CD4-positive, alpha-beta T cell treated with Interleukin-2 at 100 ng/mL for 4 hours (primary cell): ENCODE results near the gene C10orf62.
A peak's percentile ranks its signal among the peaks of the same experiment; 100 is the strongest.
"Not testable (repeated sequence)": the region's sequence is repeated elsewhere in the genome, so short reads cannot be mapped to it uniquely, and the experiment has no call there.

Experiments used
- DNase-seq: peaks from one replicate; pipeline ENCODE4 v3.0.0-alpha.2; 2020; ENCODE audit warnings: low spot score

The C10orf62 gene, protein sequence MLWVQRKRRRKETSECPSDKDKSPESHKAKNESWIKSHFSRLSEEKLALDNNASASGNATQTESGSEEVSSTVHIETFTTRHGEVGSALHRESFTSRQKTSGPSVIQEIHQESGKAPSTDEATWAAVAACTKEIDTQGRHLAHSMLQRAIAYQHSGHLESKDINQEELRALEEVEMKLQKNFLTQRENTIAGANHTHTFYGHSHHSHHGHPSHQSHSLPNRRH

DNA sequence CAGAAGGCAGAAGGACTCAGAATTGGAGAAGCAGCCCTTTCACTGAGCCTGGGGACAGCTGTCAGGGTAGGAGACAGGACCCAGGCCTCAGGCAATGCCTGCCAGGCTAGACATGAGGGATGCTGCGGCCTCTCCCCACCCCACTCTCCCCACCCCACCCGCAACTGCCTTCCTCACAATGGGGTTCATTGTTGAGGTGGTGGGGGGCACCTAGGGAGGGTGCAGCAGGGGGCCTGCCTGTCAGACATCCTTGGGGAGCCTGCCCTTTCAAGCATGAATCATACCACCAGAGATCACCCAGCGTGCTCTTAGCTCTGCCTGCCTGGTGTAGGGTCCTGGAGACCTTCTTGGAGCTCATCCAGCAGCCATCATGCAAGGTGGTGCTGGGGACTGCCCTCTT, at the start of gene C10orf62:
C10orf62 (plus strand) TSS at position 243 of the 400 bp plus-strand sequence. CDS start 177 bp downstream, outside the sequence.
- DNase-seq = no peak

DNA sequence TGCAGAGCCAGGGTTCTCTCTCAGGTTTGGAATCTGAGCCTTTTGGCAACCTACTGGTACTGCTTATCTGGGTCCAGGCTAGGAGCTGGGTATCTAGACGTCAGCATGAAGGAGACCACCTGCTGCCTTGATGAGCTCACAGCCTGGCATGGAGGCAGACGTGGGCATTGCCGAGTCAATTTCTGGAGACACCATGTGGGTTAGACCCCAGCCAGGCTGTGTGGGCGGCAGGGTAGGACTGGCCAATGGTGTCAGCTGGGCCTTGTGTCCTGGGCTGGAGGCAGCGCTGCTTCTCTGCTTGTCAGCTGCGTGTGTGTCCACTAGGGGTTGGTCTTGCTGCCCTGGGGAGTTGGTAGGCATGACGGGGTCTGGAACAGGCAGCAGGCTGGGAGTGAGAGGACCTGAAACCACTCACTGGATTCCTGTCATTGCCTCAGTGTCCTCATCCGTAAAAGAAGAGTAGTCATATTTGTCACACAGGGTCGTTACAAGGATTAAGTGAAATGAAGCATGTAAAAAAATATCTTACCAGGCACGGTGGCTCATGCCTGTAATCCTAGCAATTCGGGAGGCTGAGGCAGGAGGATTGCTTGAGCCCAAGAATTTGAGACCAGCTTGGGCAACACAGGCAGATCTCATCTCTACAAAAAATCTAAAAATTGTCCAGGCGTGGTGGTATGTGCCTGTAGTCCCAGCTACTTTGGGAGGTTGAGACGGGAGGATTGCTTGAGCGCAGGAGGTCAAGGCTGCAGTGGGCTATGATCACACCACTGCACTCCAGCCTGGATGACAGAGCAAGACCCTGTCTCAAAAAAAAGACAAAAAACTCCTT, 48.6 kb upstream of the C10orf62 start:
- no peak for DNase-seq

DNA sequence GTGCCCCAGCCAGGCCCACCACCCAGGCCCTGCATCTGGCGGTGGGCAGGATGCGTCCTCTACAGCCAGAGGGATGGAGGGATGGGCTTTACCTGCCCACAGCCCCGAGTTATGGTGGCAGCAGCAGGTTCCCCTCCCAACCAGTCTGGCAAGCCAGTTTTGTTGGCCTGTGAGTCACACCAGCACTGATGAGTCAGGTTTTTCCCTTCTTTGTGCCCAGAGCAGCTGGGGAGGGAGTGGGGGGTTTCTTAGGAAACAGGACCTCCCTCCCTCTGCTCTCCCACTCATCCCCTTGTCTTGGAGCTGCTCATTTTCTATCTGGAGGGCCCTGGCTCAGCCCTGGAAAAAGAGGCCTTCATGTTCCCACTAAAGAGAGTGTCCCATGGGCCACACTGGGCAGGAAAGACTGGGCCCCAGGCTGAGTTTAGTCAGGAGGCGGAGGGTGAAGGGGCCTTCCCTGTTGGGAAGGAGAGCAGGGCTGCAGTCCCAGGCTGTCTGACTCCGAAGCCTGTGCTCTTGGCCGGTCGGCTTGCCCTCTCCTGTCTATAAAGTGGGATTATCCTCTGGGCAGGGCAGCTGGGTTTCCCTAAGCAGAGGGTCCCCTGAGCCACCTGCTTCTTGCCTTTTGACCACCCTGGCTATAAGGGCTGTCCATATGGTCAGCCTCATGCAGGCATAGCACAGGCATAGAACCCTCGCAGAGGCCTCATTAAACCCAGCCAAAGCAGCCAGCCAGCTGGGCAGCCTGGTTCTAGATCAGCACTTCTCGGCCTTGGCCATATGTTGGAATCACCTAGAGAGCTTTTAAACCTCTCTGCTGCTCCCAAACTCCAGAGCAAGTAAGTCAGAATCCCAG, 47.1 kb upstream of the C10orf62 start:
- DNase-seq = no peak

DNA sequence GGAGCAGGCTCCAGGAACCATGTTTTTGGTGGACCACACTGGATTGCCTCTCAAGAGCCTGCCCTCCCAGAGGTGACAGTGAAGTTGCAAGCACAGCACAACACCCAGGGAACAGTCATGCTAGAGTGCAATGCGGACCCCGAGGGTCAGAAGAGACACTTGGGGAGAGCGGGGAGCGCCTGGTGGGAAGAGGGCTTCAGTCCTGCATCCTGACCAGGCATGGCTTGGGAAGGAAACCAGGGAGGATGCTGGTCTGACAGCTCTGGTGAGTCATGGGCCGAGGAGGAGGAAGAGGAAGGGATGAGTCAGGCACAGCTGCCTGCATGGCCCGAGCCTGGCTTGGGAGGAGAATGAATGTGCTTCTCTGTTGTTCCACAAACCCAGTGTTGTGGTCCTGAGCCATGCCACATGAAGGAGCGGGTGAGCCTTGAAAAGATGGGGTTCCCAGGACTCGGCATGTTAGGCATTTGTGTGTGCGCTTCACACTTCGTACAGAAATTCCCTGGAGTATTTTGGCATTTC, 46.4 kb upstream of the C10orf62 start:
- DNase-seq = peak; percentile 22

DNA sequence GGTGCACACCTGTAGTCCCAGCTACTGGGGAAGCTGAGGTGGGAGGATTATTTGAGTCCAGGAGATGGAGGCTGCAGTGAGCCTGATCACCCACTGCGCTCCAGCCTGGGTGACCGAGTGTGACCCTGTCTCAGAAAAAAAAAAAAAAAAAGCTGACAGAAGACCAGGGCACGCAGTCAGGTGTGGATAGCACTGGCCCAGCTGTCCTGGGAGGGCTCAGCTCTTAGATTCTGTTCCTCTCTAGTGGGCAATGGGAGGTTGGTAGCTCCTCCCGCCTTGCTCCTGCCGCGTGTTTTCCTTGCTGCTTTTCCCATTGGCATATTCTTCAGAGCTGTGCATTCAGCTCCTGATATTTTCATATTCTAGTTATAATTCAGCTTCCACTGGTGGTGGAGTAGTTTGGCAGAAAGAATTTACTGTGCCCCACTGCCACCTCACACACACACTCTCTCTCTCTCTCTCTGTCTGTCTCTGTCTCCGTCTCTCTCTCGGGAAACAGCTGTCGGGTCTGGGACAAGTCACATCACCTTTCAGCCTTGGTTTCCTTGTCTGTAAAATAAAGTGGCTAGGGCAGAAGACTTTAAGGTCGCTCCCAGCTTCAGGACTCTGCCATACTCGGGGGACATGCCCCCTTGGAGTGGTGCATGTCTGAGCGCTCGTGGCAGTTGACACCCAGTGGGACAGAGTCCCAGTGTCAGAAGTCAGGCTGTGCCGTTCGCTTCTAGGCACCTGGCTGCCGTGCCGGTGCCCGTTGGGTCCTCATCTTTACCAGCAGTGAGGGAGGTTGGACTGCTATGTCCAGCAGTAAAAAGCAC, 42.9 kb upstream of the C10orf62 start:
- no peak for DNase-seq

DNA sequence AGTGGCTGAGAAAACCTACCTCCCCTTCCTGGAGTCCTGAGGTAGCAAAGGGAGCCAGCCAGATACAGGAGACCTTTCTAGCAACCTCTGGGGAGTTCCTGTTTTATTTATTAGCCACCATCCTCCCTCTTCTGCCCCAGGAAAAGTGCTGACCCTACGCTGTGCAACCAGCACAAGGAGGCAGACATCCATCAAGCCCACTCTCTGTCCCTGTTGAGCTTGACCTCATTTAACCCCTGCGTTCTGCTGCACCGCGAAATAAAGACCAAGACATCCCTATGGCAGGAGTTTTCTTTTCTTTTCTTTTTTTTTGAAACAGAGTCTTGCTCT, 42.3 kb upstream of the C10orf62 start:
- no peak for DNase-seq

DNA sequence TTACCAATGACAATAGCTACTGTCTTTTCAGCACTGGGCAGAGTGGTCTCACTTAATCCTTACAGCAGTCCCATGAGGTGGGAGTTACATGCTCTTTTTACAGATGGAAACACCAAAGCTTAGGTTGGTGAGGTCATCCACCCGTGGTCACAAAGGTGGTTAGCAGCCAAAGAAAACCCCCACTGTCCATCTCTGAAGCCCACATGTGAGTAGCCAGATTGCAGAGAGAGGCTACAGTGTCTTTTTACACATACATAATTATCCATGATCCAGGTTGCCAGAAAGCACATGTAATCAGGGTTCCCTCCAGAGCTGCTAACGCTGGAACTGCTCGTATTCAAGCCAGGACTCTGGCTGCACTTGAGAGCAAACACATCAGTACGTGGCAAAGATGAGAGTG, 41.6 kb upstream of the C10orf62 start:
- DNase-seq = no peak

DNA sequence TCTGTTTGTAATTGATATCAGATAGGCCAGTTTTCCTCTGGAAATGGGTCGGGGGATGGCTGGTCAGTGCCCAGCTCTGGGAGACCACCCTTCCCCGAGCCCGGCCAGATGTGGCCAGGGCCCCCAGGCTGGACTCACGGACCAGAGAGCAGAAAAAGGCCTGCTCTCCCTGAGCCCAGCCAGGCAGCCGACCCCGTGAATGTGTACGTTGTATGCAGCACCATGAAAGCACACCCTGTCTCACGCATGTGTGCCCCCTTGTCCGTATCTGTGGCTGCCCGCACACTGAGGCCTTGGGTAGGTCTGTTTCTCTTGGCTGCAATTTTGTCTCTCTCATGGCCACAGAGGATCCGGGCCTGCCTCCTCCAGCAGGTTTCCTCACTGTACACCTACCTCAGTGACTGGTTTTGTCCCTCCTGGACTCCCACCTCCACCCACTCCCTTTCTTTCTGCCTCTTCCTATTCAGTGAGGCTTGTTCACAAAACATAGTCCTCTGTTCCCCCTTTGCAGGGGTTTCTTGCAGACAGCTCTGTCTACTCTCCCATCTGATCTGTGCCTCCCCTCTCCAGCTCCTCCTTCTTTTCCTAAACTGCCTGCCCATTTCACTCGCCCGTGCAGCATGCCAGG, 40.6 kb upstream of the C10orf62 start:
- DNase-seq = no peak

DNA sequence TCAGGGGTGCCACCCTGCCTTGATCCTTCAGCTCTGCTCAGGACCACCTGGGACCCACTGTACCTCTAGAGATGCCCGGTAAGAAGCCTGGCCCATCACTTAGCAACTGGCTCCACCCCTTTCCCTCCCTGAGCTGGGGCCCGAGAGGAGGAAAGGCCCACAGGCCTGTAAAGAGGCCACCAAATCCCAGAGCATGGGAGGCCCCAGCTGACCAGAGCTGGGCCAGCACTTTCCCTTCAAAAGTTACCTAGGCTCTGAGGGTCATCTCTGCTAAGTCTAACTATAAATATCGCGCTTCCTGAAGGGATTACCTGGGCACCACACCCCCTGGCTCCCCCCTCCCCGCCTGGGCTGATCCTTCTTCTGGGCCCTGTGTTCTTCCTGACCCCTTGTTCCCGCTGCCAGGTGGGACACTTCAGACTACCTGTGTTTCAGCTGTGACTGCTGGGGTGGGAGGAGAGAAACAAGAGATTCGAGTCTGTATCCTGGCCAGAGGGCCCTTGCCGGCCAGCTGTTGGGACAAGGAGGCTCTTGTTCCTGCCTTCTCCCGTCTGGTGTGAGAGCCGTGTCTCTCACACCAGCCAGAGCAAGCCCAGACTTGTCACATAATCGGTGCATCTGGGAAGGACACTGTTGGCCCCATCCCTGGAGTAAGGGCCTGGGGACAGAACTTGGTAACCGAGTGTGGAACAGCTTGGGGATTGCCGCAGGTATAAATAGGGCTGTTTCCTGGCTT, 39.8 kb upstream of the C10orf62 start:
- DNase-seq = no peak

DNA sequence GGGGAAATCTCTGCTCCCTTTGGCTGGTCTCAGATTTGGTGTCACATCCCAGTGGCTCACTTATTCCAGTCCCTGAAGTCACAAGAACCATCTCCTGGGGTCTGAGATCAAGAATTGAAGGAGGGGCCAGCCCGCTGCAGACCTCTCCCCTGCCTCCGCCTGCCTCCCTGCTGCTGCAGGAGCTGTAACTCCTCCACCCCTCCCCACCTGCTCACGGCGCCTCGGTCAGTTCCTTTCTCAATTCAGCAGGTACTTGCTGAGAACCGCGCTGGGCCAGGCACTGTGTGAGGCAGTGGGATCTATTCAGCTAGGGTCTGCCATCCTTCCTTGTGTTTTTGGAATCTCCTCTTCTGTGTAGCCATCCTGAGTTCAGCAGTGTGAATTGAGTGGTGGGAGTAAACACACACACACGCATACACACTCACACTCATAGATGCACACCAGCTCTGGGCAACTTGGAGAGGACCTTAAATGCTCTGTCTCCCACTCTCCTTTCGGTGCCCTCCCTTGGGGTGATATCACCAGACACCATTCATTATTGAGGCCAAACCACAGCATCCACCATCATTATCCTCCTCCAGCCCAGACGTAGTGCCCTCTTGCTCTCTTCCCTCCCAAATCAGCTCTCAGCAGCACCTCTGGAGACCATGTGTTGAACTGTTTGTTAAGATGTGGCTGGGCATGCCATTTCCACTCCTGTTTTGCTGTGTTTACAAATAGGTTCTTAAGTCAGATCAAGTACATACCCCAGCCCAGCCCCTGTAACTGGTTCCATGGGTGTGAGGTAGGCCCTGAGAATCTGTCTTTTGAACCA, 39.0 kb upstream of the C10orf62 start:
- DNase-seq = no peak

DNA sequence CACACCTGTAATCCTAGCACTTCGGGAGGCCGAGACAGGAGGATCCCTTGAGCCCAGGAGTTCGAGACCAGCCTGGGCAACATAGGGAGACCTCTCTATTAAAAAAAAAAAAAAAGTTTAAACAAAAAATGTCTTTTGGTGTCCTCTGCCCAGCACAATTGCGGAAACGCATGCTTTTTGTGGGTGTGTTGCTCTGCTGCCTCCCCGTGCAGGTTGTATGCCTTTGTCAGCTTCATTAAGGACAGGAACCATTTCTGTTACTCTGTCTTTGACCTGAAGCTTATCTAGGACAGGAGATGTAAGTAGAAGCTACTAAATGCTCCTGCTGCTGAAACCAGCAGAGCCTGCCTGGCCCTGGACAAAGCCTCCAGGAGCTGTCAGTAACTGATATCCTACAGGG, 38.2 kb upstream of the C10orf62 start:
- no peak for DNase-seq

DNA sequence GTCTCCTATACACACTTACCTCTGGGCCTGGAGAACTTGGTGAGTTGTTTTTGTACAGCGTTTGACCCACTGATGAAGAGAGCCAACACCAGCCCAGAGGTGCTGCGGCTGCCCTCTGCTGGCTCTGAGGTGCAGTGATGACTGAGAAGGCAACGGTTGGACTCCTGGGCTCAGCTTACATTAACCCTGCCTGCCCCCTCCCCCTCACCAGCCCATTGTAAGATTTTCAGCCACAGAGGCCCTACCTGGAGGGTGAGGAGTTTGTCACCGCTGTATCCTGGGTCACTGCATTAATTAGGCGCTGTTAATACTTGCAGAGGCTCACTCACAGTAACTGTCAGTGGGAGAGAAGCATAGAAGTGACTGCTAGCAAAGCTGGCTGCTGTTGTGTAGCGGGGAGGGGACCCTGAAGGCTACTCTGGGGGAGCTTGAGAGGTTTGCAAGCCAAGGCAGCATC, 35.9 kb upstream of the C10orf62 start:
- DNase-seq = peak; percentile 57

DNA sequence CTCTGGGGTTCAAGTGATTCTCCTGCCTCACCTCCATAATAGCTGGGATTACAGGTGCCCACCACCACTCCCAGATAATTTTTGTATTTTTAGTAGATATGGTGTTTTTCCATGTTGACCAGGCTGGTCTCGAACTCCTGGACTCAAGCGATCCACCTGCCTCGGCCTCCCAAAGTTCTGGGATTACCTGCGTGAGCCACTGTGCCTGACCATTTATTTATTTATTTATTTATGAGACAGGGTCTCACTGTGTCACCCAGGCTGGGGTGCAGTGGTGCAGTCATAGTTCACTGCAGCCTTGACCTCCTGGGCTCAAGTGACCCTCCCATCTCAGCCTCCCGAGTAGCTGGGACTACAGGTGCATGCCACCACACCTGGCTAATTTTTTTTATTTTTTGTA, 35.2 kb upstream of the C10orf62 start:
- DNase-seq = not testable (repeated sequence)

DNA sequence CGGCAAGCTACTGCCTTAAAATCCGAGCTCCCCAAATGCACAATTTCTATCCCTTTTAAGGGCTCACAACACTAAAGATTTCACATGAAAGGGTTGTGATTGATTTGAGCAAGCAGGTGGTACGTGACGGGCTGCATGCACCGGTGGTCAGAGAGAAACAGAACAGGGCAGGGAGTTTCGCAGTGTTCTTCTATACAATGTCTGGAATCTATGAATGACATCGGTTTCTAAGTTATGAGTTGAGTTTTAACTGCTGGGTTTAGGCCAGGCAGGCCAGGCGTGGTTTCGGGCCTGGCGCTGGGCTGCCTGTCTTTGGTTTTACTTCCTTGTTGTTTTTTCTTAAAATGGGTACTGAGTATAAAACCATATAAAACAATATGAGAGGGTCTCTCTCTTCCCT, 34.0 kb upstream of the C10orf62 start:
- not testable (repeated sequence) for DNase-seq

DNA sequence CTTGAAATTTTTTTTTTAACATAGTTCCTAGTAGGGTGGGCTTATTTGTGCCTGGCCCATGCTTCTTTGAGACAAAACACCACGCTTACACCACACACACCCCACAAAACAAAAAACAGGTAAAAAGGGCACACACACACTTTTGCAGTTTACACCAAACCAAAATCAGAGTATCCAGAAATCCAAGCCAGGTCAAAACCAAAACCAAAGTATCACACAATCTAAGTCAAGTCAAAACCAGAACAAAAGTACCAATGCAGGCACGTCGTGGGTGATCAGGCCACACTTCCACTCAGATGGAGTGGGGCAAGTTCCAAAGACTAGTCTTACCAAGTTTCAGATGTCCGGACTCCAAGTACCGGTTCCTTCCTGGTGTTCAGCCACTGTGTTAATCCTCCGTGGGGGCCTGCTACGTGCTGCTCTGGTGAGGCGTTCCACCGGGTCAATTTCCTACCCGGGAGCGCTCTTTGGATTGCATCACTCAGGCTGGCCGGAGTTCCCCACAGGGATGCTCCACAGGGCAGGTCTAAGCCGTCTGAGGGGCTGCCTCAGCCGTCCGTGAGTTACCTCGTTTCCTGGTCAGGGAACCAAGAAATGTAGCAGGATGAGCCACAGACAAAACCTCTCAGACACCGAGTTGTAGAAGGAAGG, 28.7 kb upstream of the C10orf62 start:
- DNase-seq = not testable (repeated sequence)

DNA sequence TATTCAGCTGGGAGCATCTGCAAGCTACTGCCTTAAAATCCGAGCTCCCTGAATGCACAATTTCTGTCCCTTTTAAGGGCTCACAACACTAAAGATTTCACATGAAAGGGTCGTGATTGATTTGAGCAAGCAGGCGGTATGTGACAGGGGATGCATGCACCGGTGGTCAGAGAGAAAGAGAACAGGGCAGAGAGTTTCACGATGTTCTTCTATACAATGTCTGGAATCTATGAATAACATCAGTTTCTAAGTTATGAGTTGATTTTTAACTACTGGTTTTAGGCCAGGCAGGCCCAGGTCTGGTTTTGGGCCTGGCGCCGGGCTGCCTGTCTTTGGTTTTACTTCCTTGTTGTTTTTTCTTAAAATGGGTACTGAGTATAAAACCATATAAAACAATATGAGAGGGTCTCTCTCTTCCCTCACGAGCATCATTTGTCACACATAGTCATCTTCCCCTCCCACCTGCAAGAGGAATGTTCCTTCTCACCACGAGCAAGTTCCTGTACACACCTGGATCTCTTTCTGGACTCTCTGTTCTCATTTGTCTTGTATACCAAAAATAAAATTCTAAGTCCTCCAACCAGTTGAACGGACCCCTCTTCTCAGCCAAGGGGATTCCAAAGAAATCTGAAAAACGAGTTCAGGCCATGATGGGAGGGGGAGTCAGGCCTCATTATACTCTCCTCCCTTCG, 28.0 kb upstream of the C10orf62 start:
- DNase-seq = not testable (repeated sequence)

DNA sequence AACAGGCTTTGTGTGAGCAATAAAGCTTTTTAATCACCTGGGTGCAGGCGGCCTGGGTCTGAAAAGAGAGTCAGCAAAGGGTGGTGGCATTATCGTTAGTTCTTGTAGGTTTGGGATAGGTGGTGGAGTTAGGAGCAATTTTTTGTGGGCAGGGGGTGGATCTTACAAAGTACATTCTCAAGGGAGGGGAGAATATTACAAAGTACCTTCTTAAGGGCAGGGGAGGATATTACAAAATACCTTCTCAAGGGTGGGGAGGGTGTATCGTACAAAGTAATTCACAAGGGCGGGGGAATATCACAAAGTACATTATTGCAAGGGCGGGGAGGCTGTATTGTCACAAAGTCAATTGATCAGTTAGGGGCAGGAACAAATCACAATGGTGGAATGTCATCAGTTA, 27.2 kb upstream of the C10orf62 start:
- DNase-seq = not testable (repeated sequence)

DNA sequence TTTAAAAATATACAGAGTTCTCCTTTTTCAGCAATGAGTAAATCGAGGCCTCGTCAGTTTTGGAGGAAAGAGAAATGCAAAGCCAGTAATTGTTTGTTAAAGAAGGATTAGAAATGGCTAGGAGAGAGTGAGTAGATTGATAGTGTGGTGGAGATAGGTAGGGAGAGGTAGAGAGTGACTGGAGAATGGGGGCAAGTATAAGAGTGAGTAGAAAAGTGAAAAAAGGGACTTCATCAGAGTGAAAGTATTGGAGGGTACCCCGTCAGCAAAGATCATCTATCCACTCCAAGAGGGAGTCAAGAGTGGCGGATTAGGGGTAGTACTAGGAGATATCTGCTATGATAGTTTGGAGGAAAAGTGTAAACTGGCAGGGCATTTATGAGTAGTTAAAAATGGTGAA, 26.2 kb upstream of the C10orf62 start:
- no peak for DNase-seq
